DMS 273 (cell line): ENCODE results near the gene RNF175.
A peak's percentile ranks its signal among the peaks of the same experiment; 100 is the strongest.

Experiments
- DNase-seq: peaks from one replicate; lab custom pipeline; 2025; ENCODE audit not compliant: unreplicated experiment; lab: John Stamatoyannopoulos, UW

RNF175 gene

DNA sequence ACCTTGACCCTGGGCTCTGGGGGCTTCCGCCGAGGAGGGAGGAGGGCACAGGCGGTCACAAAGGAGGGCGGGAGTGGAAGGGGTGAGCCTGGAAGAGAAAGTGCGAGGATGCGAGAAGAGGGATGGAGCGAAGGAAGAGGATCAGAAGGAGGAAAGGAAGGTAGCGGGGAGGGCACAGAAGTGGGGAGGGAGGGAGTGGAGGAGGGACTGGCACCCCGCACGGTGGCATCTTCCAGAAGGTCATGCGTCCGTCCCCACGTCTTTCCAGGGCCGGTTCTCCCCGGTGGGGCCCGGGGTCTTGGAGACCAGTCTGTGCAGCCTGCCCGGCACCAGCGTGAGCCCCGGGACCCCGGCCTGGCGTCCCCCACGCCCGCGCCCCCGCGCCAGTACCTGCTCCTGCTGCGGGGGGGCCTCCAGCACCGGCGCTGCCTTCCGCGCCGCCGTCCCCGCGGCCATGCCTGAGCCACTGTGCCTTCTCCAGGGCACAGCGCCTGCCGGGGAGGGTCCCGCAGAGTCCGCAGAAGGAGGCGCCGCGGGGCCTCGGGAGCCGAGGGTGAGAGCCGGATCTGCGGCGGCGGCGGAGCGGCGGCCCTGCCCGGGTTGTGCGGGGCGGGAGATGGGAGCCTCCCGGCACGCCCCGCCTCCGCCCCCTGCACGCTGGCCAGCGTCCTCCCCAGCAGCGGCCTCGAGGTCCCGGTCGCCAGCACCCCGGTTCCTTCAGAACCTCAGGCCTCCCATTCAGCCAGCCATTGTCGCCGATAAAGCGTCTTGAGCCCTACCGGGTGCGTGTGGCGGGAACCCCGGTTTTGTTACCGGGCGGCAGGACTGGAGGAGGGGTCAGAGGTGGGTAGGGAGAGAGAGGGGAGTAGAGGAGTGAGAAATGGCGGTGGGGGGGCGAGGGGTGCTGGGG is at the start of gene RNF175:
TSS of gene RNF175 (minus strand) at position 618 of the 910 bp plus-strand sequence. CDS start at position 456, 162 bp downstream.
- peak; percentile 40 for DNase-seq

DNA sequence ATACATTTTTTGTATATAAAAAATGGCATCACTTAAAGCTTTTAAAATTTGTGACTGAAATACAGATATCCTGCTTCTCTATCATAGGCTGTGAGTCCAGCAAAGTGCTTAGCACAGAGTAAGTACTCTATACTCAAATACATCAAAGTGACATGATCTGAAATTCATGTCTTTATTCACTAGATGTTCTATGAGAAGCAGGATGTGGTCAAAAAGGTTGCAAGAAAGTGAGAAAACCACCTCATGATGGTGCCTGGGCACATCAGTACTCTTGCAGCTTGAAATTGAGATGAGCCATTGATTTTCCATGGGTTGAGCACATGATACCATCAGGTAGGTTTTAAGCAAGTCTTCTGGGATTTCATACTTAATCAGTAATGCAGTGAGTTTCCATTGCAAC is 49.5 kb upstream of the RNF175 start:
- no peak for DNase-seq

DNA sequence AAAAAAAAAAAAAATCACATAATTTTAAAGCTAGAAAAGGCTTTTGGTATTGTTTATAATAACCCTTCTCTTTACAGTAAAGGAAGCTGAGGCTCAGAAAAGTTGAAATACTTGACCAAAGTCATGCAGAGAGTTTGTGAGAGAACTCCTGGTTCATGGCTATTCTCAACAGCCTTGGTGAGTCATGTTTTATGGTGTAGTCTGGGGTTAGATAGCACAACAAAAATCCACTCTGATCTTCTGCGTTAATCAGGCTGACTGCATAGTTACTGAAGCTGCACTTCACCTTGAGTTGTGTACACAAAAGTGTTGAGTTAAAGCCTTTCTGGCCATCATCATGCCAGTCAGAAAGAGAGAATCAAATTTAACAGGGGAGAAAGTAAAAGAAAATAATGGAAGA is 48.4 kb upstream of the RNF175 start:
- no peak for DNase-seq

DNA sequence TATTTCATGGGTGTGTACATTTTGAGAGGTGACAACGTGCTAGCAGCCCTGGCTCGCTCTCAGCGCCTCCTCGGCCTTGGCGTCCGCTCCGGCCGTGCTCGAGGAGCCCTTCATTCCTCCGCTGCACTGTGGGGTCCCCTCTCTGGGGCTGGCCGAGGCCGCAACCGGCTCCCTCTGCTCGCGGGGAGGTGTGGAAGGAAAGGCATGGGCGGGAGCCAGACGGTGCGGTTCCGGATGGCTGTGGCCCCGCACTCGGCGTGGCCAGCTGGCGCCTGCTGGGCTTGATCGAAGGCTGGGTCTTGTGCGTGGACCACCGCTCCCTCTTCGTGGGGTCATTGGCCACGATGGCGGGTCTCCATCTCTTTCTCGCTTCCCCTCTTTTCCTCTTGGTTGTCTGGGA is 46.2 kb upstream of the RNF175 start:
- DNase-seq: no peak

DNA sequence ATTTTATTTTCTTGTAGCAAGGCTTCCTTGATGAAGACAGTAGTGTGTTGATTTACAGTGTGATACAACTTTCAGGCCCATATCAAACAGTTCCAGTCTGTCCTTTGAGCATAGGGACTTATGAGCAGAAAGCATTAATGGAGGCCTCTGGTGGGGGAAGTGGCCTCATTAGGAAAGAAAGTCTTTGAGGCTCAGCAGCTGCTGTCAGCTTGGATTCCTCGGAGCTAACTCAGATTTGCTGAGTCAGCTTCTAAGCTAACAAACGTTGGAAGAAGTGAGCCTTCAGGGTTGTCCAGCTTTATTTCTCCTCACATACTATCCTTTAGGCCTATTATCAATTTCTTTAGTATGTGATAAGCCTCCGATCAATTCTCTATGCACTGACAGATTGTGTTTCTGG is 44.9 kb upstream of the RNF175 start:
- no peak for DNase-seq

DNA sequence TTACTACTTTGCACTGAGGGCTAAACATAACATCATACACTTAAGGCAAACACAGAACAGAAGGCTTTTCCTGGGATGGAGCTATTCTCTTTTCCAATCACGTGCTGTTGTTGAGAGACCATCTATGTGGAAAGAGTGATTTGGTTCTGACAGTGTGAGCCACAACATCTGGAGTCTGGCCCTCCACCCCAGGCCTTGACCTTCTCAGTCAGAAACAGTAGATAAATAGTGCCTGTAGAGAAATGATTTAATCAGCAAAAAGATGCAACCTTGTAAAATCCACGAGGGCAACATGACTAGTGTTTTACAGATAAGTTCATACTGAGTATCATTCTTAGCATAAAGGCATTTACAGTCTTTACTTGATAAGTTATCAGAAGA is 39.9 kb upstream of the RNF175 start:
- DNase-seq: no peak

DNA sequence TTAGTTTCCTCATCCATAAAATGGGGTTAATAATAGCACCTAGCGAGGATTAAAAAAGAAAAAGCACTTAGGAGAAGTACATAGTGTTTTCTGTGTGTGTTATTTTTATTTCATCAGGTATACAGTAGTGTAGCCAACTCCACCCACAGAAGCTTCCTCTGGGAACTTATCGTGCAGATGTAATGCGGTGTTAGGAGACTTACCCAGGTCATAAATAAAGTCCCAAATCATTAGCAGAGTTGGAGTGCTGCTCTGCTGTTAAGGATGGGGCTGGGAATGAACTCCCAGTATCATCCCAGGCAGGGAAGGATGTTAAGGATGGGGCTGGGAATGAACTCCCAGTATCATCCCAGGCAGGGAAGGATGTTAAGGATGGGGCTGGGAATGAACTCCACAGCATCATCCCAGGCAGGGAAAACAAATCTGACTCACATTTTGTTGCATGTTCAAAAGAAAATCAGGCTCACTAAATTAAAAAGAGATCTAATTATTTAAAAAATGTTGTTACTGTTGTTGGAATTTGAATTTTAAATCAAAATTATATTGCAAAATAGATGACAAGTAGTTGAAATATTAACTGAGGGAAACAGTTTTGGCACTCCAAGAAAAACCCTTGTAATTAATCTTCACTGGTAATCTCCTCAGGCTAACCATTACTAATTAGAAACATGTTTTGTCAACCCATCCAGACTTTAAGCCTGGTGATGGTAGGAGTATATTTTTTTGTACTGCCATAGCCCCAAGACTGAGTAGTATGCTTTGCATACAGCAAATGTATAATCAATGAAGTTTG is 39.3 kb upstream of the RNF175 start:
- DNase-seq: no peak

DNA sequence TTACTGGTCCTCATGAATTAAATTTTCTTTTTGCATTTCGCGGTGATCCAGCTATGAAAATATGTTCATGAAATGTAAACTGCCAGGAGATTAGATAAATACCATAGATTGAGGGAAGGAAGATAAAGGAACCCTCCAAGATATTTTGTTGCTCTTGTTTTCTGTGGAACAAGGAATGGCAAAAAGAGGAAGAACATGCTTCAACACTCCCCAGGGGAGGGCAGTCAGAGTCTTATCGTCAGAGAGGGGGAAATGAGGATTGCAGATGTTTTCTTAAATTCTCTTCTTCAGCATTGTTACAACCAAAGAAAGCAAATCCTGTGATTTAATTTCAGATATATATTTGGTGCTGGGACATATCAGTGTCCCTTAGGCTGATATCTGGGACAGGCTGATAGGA is 38.6 kb upstream of the RNF175 start:
- DNase-seq: no peak

DNA sequence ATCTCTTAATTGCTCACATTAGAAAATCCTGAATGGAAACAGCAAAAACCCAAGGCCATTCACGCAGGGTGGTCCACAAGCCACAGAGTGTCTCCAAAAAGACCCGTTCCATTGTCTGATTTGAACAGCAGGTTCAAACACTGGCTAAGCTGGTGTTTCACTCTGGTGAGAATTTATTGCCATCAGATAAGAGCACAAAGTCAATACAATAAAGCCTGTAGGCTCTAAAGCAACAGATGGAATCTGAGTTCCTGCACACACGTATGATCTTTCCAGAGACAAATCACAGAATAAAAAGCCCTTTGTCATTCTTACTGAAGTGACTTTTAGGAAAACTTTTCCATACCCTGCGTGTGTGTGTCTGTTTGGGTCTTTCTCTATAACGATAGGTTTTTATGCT is 34.2 kb upstream of the RNF175 start:
- DNase-seq: no peak

DNA sequence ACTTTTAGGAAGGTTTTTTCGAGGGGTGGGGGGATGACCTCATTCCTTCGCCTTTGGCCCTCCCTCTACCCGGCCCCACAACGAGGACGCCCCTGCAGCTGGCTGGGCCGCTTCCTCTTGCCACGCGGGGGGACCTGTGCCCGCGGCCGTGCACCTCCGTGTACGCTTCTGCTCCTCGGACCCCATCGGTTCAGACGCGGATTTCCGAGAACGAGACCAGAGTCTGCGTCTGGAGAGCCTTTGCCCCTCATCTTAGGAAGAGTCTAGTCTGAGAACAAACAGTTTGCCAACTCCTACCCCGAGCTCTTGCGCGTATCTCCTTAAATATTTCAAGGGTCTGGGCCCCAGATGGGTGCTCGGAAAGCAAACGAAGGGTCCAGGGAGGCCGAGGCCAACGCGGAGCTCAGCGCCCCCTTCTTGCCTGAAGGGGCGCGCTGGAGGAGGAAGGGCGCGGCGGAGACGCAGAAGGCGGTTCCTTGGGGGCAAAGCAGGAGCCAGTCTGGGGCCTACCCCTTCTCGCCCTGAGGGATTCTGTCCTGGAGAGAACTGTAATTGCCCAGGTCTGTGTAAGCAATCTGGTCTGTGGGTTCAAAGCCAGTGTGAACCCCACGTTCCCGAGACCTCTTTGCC is 32.9 kb upstream of the RNF175 start:
- DNase-seq: no peak

DNA sequence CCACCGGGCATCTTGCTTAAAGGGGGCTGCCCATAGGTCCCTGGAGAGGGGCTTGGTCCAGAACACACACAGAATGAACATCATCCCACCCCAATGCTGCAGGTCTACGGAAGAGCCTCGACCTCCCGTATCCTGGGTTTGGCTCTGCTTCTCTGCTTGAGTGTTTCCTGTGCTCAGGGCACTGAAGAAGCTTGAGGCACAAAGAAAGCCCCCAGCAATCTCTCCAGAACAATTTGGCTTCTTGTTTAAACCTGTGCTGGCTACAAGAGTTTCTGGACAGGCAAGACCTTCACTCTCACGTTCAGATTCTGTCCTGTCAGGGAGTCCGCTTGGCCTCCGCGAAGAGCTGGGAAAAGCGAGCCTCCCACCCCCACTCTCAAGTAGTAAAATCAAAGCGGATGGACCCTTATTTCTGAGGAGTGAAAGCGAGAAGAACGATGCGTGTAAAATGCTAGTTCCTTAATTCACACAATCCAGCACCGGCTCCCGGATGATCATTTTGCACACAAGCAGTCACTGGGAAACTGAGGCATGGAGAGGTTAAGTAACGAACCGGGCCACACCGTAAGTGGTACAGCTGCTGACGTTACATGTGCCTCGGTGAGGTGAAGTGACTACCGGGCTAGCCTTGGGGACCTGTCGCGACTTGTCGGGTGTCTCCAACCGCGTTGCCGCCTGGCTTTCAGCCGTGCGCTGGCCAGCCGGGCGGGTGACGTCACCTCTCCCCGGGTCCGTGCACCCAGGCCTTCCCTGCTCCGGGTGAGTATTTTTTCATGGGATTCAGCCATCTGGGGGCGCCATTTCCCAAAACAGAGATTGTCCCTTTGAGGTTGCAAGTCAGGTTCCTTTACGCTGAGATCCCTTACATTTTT is 32.2 kb upstream of the RNF175 start:
- DNase-seq: peak; percentile 48

DNA sequence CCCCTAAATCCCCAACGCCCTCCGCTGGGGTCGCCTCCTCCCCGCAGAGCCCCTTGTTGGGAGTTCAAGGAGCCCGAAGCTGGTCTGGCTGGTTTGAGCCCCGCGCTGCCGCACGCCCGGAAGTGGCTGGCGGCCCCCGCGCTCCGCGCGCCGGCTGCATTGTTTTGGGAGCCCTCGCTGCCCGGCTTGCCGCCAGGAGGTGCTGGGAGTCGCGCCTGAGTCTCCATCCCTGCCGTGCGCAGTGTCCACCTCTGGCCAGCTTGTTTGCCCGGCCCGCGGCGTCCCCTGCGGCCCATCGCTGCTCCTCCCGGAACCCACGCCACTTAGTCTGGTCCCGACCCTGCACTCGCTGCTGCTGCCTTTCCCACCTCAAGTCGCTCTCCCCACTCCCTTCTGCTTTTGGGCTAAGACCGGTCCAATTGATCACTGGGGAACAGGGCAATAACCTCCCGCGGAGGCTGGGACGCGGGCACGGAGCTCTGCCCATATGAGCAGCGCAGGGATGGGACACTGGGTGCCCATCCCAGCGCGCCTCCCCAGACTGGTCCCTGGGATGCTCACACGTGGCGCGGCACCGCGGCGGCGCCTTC is 31.2 kb upstream of the RNF175 start:
- DNase-seq: peak; percentile 26

DNA sequence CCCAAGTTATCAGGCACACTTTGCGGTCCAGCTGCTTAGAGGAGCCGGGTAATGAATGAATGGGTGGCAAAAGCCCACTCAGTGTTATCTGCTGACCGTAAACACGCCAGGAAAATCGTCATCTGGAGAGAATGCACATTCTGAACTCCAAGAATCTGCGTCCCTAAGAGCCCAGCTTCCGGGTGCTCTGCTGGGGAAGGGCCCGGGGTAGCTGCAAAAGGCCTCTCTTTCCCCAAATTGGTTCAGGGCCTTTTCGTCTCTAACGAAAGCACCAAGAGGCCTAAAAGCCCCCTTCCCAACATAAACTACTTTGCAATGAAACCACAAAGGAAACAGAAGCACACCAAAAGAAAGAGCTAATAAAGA is 30.7 kb upstream of the RNF175 start:
- DNase-seq: no peak

DNA sequence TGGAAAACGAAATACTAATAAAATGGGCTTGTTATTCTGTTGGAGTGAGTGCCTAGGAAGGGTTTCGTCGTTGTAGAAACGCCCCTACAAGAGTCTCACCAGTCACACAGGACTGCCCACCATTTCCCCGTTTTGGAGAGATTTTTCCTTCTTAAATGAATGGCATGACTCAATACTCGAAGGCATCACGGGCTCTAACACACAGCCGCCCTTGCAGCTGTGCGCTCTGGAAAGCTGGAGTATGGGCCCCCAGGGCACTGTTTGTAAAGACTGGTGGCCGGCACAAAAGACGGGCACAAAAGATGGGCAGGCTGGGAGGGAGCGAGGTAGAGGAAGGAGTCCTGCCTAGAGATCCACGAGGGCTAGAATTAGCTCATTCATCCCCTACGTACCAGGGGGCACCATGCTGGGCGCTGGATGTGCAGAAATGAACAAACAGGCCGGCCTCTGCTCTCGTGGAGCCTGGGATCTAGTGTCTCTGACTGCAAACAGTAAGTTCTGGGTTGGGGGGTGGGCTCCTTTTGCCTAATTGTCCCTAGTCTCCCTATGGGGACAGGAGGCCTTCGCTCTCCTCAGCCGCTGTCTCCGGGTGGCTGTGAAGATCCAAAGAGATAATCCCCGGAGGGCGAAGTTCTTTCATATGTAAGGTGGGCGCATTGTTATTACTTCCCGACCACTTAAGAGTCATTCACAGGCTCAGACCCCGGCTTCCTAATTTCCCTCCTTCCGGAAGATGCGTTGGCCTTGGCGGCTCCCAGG is 30.1 kb upstream of the RNF175 start:
- peak; percentile 13 for DNase-seq

DNA sequence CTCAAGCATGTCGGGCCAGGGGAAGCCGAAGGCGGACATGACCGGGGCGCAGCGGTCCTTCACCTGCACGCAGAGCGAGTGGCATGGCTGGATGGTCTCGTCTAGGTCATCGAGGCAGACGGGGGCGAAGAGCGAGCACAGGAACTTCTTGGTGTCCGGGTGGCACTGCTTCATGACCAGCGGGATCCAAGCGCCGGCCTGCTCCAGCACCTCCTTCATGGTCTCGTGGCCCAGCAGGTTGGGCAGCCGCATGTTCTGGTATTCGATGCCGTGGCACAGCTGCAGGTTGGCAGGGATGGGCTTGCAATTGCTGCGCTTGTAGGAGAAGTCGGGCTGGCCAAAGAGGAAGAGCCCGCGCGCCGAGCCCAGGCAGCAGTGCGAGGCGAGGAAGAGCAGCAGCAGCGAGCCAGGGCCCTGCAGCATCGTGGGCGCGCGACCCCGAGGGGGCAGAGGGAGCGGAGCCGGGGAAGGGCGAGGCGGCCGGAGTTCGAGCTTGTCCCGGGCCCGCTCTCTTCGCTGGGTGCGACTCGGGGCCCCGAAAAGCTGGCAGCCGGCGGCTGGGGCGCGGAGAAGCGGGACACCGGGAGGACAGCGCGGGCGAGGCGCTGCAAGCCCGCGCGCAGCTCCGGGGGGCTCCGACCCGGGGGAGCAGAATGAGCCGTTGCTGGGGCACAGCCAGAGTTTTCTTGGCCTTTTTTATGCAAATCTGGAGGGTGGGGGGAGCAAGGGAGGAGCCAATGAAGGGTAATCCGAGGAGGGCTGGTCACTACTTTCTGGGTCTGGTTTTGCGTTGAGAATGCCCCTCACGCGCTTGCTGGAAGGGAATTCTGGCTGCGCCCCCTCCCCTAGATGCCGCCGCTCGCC is 28.8 kb upstream of the RNF175 start, which contains the start of gene SFRP2:
TSS of gene SFRP2 (minus strand) at position 671 of the 864 bp plus-strand sequence. CDS start at position 423, 248 bp downstream.
- DNase-seq: peak; percentile 18

DNA sequence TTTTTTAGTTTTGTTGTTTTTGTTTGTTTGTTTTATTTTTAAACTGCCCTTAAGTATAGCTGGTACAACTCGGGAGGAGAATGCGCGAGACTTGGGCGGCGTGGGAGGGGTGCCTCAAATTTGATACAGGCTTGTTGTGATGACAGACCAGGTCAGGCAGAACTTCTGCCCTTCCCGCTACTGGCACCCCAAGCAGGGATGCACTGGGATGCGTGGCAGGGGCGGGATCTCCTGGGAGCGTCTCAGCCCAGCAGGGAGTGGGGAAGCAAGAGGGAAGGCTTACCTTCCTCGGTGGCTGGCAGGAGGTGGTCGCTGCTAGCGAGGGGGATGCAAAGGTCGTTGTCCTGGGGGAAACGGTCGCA is 28.2 kb upstream of the RNF175 start:
- no peak for DNase-seq

DNA sequence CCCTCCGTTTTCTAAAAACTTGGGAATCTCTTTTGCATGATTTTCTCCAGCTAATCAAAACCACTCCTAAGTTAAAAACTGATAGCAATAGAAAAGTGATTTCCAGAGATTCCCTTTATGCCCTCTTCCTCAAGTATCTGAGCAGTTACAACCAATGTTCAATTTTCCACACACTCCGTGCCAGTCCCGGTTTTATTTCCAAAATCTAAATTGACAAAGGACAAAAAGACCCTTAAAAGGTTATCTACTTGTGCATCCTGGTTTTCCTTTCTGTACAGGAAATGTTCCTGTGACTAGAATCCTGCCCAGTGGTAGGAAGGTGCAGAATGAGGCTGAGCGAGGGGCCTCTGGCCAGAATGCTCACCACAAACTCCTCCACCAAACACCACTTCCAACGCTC is 27.8 kb upstream of the RNF175 start:
- DNase-seq: no peak

DNA sequence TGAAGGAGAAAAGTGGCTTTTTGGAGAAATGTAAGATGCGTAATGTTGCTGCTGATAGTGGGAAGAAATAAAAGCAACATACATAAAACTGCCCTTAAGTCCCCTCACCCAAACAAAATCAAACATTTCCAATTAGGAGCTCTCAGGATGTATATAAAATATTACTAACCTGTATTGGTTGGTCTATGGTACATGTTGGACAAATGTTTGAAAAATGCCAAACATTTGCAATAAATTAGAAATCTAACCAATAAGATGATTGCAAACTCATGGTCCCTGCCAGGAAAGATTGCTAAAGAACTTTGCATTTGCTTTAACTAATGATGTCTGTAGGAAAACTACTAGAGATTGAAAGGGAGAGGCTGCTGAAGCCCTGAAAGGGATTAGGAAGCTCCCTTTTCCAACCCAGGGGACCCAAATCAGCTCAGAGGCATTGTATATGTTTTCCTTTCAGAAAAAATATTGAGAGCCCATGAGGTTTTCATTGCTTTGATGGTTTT is 27.3 kb upstream of the RNF175 start:
- DNase-seq: no peak
